HepG2 (cell line): ENCODE data around the gene ATP1A2. TPM values are rescaled to one million over a fixed set of nuclear protein-coding genes. Genes with fewer than 3 reads are reported as not detected.

Source experiments
- CREM ChIP-seq, 2 experiments: sonication (generic) in 1 of 2; formaldehyde crosslinking in 1 of 2; IDR thresholded peaks; 2 replicates each; pipeline versions ENCODE4 v1.4.0 to v1.6.1; 2016 to 2020; ENCODE audit warnings: antibody characterized with exemption in 1 of 2, mild to moderate bottlenecking in 1 of 2, missing genetic modification reagents in 1 of 2
- DNMT1 ChIP-seq: sonication (generic); formaldehyde crosslinking; IDR thresholded peaks from 2 replicates; pipeline ENCODE4 v1.5.1; 2020; ENCODE audit warnings: mild to moderate bottlenecking, missing genetic modification reagents
- FLYWCH1 ChIP-seq: sonication (generic); formaldehyde crosslinking; IDR thresholded peaks from 2 replicates; pipeline ENCODE4 v1.8.1; 2023; ENCODE audit warnings: mild to moderate bottlenecking, missing genetic modification reagents
- KDM4B ChIP-seq: sonication (generic); formaldehyde crosslinking; IDR thresholded peaks from 2 replicates; pipeline ENCODE4 v1.4.0; 2020; ENCODE audit warnings: missing genetic modification reagents
- NCOA5 ChIP-seq: sonication (generic); formaldehyde crosslinking; IDR thresholded peaks from 2 replicates; pipeline ENCODE4 v1.4.0; 2020; ENCODE audit warnings: missing genetic modification reagents
- RBM22 ChIP-seq: fragments of 200-400 bp; formaldehyde crosslinking; optimal IDR thresholded peaks from 2 replicates; pipeline ENCODE3; 2017; ENCODE audit warnings: mild to moderate bottlenecking, low read length, moderate library complexity
- RXRB ChIP-seq: IDR thresholded peaks from 2 replicates; pipeline ENCODE4 v1.6.1; 2016; ENCODE audit warnings: borderline replicate concordance, missing genetic modification reagents, missing compliant biosample characterization
- SMARCE1 ChIP-seq: fragments of 450-650 bp; IDR thresholded peaks from 2 replicates; pipeline ENCODE4 v1.6.1; 2017; ENCODE audit warnings: borderline replicate concordance
- SMYD3 ChIP-seq: sonication (generic); formaldehyde crosslinking; IDR thresholded peaks from 2 replicates; pipeline ENCODE4 v1.8.1; 2023; ENCODE audit warnings: mild to moderate bottlenecking, missing genetic modification reagents
- THAP11 ChIP-seq: IDR thresholded peaks from 2 replicates; pipeline ENCODE4 v1.6.1; 2016; ENCODE audit warnings: missing biosample characterization, missing genetic modification reagents
- ZEB1 ChIP-seq: IDR thresholded peaks from 2 replicates; pipeline ENCODE4 v1.6.1; 2012; ENCODE audit warnings: mild to moderate bottlenecking, low read depth, inconsistent platforms; ENCODE audit not compliant: insufficient replicate concordance
- ZFX ChIP-seq: sonication (generic); formaldehyde crosslinking; IDR thresholded peaks from 2 replicates; pipeline ENCODE4 v1.4.0; 2020; ENCODE audit warnings: mild to moderate bottlenecking, low read depth, missing genetic modification reagents, moderate library complexity
- ZNF232 ChIP-seq: sonication (generic); formaldehyde crosslinking; IDR thresholded peaks from 2 replicates; pipeline ENCODE4 v1.4.0; 2020; ENCODE audit warnings: missing genetic modification reagents, borderline replicate concordance
- ZNF354B ChIP-seq: sonication (generic); formaldehyde crosslinking; IDR thresholded peaks from 2 replicates; pipeline ENCODE4 v1.8.0; 2022; ENCODE audit warnings: mild to moderate bottlenecking, missing genetic modification reagents
- ZNF441 ChIP-seq: sonication (generic); formaldehyde crosslinking; IDR thresholded peaks from 2 replicates; pipeline ENCODE4 v1.7.0; 2021; ENCODE audit warnings: missing genetic modification reagents, borderline replicate concordance
- ZSCAN29 ChIP-seq: sonication (generic); formaldehyde crosslinking; conservative IDR thresholded peaks from 2 replicates; pipeline ENCODE4 v1.4.0; 2020; ENCODE audit warnings: mild to moderate bottlenecking, missing genetic modification reagents
- polyA plus RNA-seq, 8 experiments: library from polyadenylated mRNA; depleted of rRNA in 3 of 8; stranded (reverse) in 7 of 8; unstranded in 1 of 8; fragments of >200 nt; fragmentation: Illumina TruSeq in 4 of 8; extraction: Trizol in 4 of 8; gene quantifications; 2 replicates each; pipeline versions ENCODE4 v1.2.1 to v1.2.3, GENCODE V29; 2011 to 2016; ENCODE audit warnings: low read depth in 4 of 8, missing spikeins in 1 of 8, mixed read lengths in 1 of 8; ENCODE audit not compliant: insufficient read depth in 1 of 8
- total RNA-seq, 5 experiments: library from RNA; depleted of rRNA; stranded (reverse); fragments of >200 nt; fragmentation: Illumina TruSeq; extraction: Trizol; gene quantifications; 2 replicates each; pipeline ENCODE4 v1.2.3, GENCODE V29; 2016; ENCODE audit warnings: low read depth in 1 of 5
- TF ChIP-seq, protein P1 (sequence below): sonication (generic); formaldehyde crosslinking; IDR thresholded peaks from 2 replicates; pipeline ENCODE4 v1.5.1; 2020; ENCODE audit warnings: mild to moderate bottlenecking, missing genetic modification reagents, borderline replicate concordance
- TF ChIP-seq, protein P2 (sequence below), 2 experiments: fragments of 450-650 bp in 1 of 2; sonication (generic) in 1 of 2; formaldehyde crosslinking; IDR thresholded peaks; 2 replicates each; pipeline versions ENCODE4 v1.5.0 to v1.8.0; 2020 to 2022; ENCODE audit warnings: mild to moderate bottlenecking in 1 of 2, missing genetic modification reagents in 1 of 2
- TF ChIP-seq, protein P3 (sequence below), 2 experiments: IDR thresholded peaks; 2 replicates each; pipeline ENCODE4 v1.6.1; 2011 to 2012; ENCODE audit warnings: low read length in 2 of 2, borderline replicate concordance in 1 of 2, low read depth in 1 of 2, mild to moderate bottlenecking in 1 of 2, moderate library complexity in 1 of 2

Gene ATP1A2
- total and polyA plus RNA-seq, 2 of the 13 experiments (the other 11 are each of a cell fraction or from before 2014, with no cell fraction given): 0.16 TPM; not detected in 1

DNA sequence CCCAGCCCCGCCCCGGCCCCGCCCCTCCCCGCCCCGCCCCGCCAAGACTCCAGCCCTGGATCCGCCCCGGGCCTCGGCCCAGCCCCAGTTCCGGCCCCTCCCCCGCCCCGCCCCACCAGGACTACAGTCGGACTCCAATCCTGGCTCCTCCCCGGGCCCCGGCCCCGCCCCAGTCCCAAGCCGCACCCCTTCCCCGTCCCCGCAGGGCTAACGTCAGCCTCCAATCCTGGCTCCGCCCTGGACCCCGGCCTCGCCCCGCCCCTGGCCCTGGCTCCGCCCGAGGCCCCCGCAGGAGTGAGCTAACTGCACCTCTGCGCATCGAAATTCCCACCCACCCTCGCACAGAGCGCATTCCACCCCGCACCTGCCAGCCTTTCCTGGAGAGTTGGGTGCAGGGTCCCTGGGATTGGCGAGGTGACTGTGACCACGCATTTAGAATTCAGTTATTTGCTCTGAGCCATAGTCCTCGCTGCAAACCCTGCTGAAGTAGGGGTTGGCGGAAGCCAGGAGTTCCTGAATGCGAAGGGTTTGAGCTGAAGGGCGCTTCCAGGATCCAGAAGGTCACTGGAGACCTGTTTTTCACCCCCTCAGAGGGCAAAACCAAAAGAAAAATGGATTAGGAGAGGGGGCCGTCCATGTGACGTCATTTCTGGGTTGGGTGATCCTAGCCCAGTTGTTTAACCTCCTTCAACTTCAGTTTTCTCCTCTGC lies 16.6 kb upstream of the ATP1A2 start (continued):
- TF ChIP-seq ZNF441 (CRISPR knock-in tag) (no peak), NCOA5 (CRISPR knock-in tag) (no peak), DNMT1 (CRISPR knock-in tag) (no peak), KDM4B (CRISPR knock-in tag) (0 out of 2 replicates have a peak, but pooled peaks have one; percentile 36), RBM22 (no peak), ZNF354B (CRISPR knock-in tag) (0 out of 2 replicates have a peak, but pooled peaks have one; percentile 21), THAP11 (CRISPR knock-in tag) (no peak), SMARCE1 (no peak), ZNF232 (no peak), ZFX (CRISPR knock-in tag) (no peak), SMYD3 (CRISPR knock-in tag) (no peak), ZSCAN29 (CRISPR knock-in tag) (no peak), FLYWCH1 (CRISPR knock-in tag) (no peak), ZEB1 (peak; percentile 40), RXRB (CRISPR knock-in tag) (peak; percentile 19; the same call in 1 of the 2 replicates), CREM (IDR thresholded peaks at IDR 0.05) (0 out of 2 replicates have a peak, but pooled peaks have one; percentile 50), CREM (CRISPR knock-in tag; IDR thresholded peaks at IDR 0.05) (no peak)
- TF ChIP-seq, protein P1, sequence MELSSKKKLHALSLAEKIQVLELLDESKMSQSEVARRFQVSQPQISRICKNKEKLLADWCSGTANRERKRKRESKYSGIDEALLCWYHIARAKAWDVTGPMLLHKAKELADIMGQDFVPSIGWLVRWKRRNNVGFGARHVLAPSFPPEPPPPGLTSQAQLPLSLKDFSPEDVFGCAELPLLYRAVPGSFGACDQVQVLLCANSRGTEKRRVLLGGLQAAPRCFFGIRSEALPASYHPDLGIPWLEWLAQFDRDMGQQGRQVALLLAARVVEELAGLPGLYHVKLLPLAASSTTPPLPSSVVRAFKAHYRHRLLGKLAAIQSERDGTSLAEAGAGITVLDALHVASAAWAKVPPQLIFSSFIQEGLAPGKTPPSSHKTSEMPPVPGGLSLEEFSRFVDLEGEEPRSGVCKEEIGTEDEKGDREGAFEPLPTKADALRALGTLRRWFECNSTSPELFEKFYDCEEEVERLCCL: no peak
- TF ChIP-seq, protein P2, sequence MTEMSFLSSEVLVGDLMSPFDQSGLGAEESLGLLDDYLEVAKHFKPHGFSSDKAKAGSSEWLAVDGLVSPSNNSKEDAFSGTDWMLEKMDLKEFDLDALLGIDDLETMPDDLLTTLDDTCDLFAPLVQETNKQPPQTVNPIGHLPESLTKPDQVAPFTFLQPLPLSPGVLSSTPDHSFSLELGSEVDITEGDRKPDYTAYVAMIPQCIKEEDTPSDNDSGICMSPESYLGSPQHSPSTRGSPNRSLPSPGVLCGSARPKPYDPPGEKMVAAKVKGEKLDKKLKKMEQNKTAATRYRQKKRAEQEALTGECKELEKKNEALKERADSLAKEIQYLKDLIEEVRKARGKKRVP (CRISPR knock-in tag; IDR thresholded peaks at IDR 0.05): no peak
- TF ChIP-seq, protein P3, sequence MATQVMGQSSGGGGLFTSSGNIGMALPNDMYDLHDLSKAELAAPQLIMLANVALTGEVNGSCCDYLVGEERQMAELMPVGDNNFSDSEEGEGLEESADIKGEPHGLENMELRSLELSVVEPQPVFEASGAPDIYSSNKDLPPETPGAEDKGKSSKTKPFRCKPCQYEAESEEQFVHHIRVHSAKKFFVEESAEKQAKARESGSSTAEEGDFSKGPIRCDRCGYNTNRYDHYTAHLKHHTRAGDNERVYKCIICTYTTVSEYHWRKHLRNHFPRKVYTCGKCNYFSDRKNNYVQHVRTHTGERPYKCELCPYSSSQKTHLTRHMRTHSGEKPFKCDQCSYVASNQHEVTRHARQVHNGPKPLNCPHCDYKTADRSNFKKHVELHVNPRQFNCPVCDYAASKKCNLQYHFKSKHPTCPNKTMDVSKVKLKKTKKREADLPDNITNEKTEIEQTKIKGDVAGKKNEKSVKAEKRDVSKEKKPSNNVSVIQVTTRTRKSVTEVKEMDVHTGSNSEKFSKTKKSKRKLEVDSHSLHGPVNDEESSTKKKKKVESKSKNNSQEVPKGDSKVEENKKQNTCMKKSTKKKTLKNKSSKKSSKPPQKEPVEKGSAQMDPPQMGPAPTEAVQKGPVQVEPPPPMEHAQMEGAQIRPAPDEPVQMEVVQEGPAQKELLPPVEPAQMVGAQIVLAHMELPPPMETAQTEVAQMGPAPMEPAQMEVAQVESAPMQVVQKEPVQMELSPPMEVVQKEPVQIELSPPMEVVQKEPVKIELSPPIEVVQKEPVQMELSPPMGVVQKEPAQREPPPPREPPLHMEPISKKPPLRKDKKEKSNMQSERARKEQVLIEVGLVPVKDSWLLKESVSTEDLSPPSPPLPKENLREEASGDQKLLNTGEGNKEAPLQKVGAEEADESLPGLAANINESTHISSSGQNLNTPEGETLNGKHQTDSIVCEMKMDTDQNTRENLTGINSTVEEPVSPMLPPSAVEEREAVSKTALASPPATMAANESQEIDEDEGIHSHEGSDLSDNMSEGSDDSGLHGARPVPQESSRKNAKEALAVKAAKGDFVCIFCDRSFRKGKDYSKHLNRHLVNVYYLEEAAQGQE (IDR thresholded peaks at IDR 0.05; ENCODE audit: borderline replicate concordance in 1 of 2, low read depth in 1 of 2, low read length in 2 of 2): 0 out of 4 replicates have a peak, but pooled peaks of 1 of the 2 experiments have one; percentile 20
